SKM-1 (cell line): ENCODE results near the gene B4GALT6.

Experiments used
- DNase-seq: peaks from one replicate; lab custom pipeline; 2025; ENCODE audit not compliant: unreplicated experiment; lab: John Stamatoyannopoulos, UW

B4GALT6 gene

GRCh38 chr18:31596081-31596872 lies 88.1 kb downstream of the B4GALT6 start:
- no peak for DNase-seq

- no peak for DNase-seq
Observed at GRCh38 chr18:31595121-31595771, 89.1 kb downstream of the B4GALT6 start.

- no peak for DNase-seq
Observed at GRCh38 chr18:31592506-31593157, 91.7 kb downstream of the B4GALT6 start.

- no peak for DNase-seq
Observed at GRCh38 chr18:31591628-31592027, 92.8 kb downstream of the B4GALT6 start, which contains the start of gene TTR. Gene TTR, plus strand, starts transcription at chr18:31591877. Its CDS starts 26 bp downstream, at chr18:31591903.

GRCh38 chr18:31591113-31591512 lies 93.3 kb downstream of the B4GALT6 start:
- no peak for DNase-seq

GRCh38 chr18:31590570-31590969 lies 93.8 kb downstream of the B4GALT6 start:
- DNase-seq = no peak

GRCh38 chr18:31587529-31587928 lies 96.9 kb downstream of the B4GALT6 start:
- no peak for DNase-seq

- no peak for DNase-seq
Observed at GRCh38 chr18:31586616-31587015, 97.8 kb downstream of the B4GALT6 start.

- no peak for DNase-seq
Observed at GRCh38 chr18:31585991-31586390, 98.4 kb downstream of the B4GALT6 start.

GRCh38 chr18:31583185-31583854 lies 101.1 kb downstream of the B4GALT6 start:
- no peak for DNase-seq

GRCh38 chr18:31581498-31582197 lies 102.7 kb downstream of the B4GALT6 start:
- DNase-seq = no peak

GRCh38 chr18:31579375-31579774 lies 105.0 kb downstream of the B4GALT6 start:
- no peak for DNase-seq

- DNase-seq = no peak
Observed at GRCh38 chr18:31578126-31578525, 106.3 kb downstream of the B4GALT6 start.

- DNase-seq = no peak
Observed at GRCh38 chr18:31577195-31577594, 107.2 kb downstream of the B4GALT6 start.

- no peak for DNase-seq
Observed at GRCh38 chr18:31576670-31577069, 107.7 kb downstream of the B4GALT6 start.

- DNase-seq = no peak
Observed at GRCh38 chr18:31575515-31576257, 108.7 kb downstream of the B4GALT6 start.

GRCh38 chr18:31574359-31574758 lies 110.0 kb downstream of the B4GALT6 start:
- DNase-seq = peak; percentile 88
